Stimulated activated CD4-positive, alpha-beta T cell treated with anti-CD3 and anti-CD28 coated beads, Interleukin-2, amount 100 ng/mL, for 4 hours (primary cell): ENCODE data around the gene USP25.

Source experiments
- DNase-seq: peaks from one replicate; pipeline ENCODE4 v3.0.0-alpha.2; 2020; ENCODE audit warnings: low read depth

USP25 gene, protein sequence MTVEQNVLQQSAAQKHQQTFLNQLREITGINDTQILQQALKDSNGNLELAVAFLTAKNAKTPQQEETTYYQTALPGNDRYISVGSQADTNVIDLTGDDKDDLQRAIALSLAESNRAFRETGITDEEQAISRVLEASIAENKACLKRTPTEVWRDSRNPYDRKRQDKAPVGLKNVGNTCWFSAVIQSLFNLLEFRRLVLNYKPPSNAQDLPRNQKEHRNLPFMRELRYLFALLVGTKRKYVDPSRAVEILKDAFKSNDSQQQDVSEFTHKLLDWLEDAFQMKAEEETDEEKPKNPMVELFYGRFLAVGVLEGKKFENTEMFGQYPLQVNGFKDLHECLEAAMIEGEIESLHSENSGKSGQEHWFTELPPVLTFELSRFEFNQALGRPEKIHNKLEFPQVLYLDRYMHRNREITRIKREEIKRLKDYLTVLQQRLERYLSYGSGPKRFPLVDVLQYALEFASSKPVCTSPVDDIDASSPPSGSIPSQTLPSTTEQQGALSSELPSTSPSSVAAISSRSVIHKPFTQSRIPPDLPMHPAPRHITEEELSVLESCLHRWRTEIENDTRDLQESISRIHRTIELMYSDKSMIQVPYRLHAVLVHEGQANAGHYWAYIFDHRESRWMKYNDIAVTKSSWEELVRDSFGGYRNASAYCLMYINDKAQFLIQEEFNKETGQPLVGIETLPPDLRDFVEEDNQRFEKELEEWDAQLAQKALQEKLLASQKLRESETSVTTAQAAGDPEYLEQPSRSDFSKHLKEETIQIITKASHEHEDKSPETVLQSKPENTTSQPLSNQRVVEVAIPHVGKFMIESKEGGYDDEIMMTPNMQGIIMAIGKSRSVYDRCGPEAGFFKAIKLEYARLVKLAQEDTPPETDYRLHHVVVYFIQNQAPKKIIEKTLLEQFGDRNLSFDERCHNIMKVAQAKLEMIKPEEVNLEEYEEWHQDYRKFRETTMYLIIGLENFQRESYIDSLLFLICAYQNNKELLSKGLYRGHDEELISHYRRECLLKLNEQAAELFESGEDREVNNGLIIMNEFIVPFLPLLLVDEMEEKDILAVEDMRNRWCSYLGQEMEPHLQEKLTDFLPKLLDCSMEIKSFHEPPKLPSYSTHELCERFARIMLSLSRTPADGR

GRCh38 chr21:15729674-15730483 is at the start of gene USP25:
USP25 (plus strand) TSS chr21:15729982; CDS start chr21:15730394, 412 bp downstream.
- peak; percentile 88 for DNase-seq

GRCh38 chr21:15682186-15682895 is 47.4 kb upstream of the USP25 start:
- no peak for DNase-seq

- DNase-seq = no peak
Observed at GRCh38 chr21:15682977-15683376, 46.8 kb upstream of the USP25 start.

DNA sequence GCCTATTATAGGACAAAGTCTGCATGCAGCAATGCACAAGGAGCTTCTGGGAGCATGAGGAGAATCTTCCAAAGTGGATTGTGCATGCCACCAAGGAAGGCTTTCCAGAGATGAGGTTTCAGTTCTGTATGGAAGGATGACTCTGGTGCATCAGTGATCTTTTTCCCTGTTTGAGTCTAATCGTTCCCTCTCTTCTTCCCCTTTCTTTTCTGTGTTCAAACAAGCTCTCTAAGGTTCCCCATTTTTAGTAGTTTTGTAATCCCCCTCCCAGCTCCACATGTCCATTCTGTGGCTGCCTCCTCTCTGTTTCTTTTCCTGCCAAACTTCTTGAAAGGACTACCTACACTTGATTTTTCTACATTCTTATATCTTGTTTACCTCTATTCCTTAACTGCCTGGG is 43.3 kb upstream of the USP25 start:
- DNase-seq = no peak

DNA sequence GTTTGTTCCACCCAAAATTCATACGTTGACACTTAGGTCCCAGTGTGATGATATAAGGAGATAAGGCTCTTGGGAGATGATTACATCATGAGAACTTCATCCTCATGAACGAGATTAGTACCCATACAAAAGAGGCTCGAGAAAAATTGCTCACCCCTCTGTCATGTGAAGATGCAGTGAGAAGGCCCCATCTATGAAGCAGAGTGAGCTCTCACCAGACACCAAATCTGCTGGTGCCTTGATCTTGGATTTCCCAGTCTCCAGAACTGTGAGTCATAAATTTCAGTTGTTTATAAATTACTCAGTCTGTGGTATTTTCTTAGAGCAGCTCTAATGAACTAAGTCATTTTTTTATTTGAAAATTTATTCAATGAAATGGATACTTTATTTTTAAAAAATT is 42.6 kb upstream of the USP25 start:
- DNase-seq = no peak

- no peak for DNase-seq
Observed at GRCh38 chr21:15688016-15688415, 41.8 kb upstream of the USP25 start.

DNA sequence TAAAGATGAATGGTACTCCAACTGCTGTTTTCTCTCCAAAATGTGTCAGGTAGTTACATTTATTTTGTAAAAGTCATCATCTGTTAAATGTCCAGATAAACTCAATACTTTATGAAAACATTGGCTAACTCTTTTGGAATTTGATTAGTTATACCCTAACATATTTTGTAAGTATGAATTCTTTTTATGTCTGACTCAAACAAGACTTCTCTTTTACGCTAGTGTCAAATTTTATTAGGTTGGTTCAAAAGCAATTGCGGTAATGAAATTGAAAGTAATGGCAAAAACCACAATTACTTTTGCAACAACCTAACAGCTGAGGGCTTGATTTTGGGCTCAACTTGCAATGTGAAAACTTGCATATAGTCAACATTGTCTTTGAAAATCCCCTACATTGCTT is 41.0 kb upstream of the USP25 start:
- no peak for DNase-seq

- DNase-seq = no peak
Observed at GRCh38 chr21:15692711-15693110, 37.1 kb upstream of the USP25 start.

DNA sequence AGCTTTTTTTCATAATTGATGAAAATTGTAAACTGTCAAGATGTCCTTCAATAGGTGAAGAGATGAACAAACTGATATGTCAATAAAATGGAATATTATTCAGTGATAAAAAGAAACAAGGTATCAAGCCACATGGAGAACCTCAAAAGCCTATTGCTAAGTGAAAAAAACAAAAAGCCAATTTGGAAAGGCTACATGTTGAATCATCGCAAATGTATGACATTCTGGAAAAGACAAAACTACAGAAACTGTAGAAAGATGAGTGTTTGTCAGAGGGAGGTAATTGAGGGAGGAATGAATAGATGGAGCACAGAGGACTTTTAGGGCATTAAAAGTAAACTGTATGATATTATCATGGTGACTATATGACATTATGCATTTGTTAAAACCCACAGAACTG is 34.5 kb upstream of the USP25 start:
- no peak for DNase-seq

GRCh38 chr21:15701830-15702229 is 28.0 kb upstream of the USP25 start:
- DNase-seq = no peak

DNA sequence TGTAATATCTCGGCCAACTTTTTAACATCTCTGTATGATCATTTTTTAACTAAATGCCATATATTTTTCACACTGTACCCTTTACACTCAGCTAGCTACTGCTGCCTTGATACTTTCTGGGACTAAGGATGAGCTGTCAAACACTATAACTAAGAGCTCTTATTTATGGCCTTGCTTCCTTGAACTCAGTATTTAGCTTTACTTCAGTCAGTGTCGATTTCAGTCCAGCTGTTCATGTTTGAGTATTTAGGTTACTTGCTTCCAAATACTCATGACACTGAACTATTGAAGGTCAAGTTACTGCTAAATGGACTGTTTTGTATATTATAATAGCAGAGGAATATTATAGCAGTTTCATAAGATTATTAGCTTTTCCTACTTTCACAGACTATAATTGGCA is 25.9 kb upstream of the USP25 start:
- no peak for DNase-seq

DNA sequence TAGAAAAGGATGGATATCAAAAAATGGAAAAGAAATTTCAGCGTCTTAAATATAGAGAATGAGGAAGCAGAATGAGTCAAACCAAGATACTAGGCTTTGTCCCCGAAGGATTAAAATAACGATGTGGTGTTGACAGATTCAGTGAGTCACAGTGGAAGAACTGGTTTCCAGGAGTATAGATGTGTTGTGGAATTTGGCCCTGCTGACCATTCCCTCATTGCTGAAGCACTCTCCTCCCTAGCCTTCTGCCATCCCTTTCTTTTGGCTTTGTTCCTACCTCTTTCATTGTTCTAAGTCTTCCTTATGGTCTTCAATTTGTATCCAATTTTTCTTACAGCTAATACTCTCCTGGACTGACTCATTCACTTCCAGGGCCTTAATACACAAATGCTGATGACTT is 23.1 kb upstream of the USP25 start:
- DNase-seq = no peak

DNA sequence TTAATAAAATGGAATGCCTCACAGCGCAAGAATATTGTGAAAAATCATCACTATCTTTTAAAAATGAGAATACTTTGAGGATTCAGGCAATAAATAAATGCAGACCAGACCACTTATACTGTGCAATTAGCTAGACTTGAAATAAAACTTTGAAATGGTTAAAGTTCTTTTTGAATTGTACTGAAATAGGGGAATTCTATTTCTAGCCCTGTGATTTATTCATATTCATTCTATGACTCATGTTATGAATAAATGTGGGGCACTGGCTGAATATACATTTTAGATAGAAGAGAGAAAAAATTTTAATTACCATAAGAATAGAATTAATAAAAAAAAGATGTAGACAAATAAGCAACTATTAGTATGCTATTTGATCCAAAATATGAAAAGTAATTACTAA is 16.4 kb upstream of the USP25 start:
- DNase-seq = no peak

DNA sequence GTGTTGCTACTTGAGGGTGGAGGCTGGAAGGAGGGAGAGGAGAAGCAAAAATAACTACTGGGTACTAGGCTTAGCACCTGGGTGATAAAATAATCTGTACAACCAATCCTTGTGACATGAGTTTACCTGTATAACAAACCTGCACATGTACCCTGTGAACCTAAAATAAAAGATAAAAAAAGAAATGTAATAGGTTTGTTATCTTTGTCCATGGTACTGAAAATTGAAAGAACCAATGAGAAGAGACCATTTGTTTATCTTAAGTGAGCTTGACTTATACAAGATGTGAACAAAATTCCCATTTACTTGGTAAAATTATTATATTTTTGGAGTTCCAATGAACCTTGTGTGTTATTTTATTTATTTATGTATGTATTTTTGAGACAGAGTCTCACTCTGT is 11.1 kb upstream of the USP25 start:
- no peak for DNase-seq

GRCh38 chr21:15719976-15720375 is 9.8 kb upstream of the USP25 start:
- DNase-seq = no peak

- DNase-seq = no peak
Observed at GRCh38 chr21:15722591-15723324, 7.0 kb upstream of the USP25 start.

DNA sequence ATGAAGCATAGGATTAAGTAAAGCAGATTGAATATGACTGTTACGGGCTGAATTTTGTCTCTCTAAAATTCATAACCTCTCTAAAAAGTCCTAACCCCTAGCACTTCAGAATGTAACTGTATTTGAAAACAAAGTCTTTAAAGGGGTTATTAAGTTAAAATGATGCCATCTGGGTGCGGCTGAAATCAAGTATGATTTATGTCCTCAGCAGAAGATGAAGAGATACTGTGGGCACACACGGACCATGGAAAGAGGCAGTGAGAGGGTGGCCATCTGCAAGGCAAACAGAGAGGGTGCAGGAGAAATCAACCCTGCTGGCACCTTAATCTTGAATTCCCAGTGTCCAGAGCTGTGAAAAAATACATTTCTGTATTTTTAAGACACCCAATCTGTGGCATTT is 3.8 kb upstream of the USP25 start:
- no peak for DNase-seq

- DNase-seq = no peak
Observed at GRCh38 chr21:15728046-15728445, 1.7 kb upstream of the USP25 start.

DNA sequence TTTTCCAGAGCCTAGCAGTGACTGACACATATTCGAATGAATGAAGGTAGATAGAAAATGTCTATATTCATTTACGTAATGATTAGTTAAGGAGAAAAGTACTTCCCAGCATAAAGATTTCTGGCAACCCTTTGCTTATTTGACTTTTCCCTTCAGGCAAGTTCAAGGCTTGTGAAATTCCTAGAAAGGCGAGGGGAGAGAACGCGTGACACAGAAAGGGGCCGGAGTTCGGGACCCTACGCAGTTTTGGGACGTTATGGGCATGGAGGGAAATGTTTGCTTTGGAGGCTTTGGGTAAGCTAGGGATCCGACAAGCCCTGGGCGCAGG is 472 bp upstream of the USP25 start:
- no peak for DNase-seq

GRCh38 chr21:15730484-15731242 is 881 bp downstream of the USP25 start:
- DNase-seq = no peak
